HG02970 (cell line): ENCODE measurements around the gene LRMDA.

Source experiments
- ATAC-seq: cut with Tn5 transposase; IDR thresholded peaks from one replicate; pipeline ENCODE4 v1.9.1; 2021; ENCODE audit warnings: mild to moderate bottlenecking, moderate library complexity, moderate number of reproducible peaks; ENCODE audit not compliant: unreplicated experiment, low FRiP score

Gene LRMDA

DNA sequence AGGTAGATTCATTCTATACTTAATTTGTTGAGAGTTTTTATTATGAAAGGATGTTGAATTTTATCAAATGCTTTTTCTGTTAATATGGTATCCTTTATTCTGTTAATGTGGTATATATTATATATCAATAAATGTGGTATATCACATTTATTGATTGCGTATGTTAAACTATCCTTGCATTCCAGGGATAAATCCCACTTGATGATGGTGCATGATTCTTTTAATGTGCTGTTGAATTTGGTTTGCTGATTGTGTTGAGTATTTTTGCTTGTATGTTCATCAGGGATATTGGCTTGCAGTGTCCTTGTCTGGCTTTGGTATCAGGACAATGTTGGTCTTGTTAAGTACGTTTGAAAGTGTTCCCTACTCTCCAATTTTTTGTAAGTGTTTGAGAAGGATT is 11.9 kb downstream of the LRMDA start:
- ATAC-seq: no peak

- ATAC-seq: no peak
Measured at GRCh38 chr10:75444781-75445386, 13.5 kb downstream of the LRMDA start.

DNA sequence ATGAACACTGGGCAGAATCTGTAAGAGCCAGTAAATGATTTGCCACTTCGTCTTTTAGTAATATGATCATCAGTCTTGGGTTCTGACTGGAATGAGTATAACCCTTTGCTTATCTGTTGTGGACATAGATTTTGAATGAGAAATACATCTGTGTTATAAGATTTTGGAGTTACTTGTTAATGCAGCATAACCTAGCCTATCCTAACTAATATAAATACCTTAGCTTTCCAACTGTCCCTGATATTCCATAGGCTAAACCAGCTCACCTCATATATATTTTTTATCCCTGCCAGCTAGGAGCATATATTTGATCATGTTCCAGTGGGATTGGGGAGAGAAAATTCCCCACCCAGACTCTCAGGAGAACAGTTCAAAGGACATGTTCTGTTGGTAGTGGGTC is 15.1 kb downstream of the LRMDA start:
- ATAC-seq: no peak

GRCh38 chr10:75448166-75448565 is 16.7 kb downstream of the LRMDA start:
- no peak for ATAC-seq

GRCh38 chr10:75449382-75450074 is 18.1 kb downstream of the LRMDA start:
- ATAC-seq: no peak

- ATAC-seq: no peak
Measured at GRCh38 chr10:75450075-75450445, 18.6 kb downstream of the LRMDA start.

- no peak for ATAC-seq
Measured at GRCh38 chr10:75450644-75451640, 19.5 kb downstream of the LRMDA start.

DNA sequence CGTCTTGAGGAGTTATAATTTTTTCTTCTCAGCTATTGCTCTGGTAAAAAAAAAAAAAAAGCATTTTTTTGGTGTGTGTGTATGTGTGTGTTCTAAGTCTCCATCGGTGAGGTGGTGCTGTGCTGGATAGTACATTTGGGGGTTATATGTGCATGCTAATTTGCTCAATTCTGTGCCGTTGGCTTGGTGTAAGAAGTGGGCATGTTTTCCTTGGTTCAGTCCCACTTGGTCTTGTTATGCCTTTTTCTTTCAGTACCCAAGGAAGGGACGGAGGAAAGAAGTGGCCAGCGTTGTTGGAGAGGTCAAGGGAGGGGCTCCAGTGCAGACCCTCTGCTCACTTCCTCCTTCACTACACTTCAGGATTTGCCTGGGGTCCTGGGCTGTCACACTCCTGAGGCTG is 20.4 kb downstream of the LRMDA start:
- no peak for ATAC-seq

- no peak for ATAC-seq
Measured at GRCh38 chr10:75452997-75453396, 21.6 kb downstream of the LRMDA start.

GRCh38 chr10:75456122-75456521 is 24.7 kb downstream of the LRMDA start:
- no peak for ATAC-seq

- ATAC-seq: no peak
Measured at GRCh38 chr10:75460059-75460458, 28.6 kb downstream of the LRMDA start.

GRCh38 chr10:75461672-75462649 is 30.5 kb downstream of the LRMDA start:
- ATAC-seq: no peak

DNA sequence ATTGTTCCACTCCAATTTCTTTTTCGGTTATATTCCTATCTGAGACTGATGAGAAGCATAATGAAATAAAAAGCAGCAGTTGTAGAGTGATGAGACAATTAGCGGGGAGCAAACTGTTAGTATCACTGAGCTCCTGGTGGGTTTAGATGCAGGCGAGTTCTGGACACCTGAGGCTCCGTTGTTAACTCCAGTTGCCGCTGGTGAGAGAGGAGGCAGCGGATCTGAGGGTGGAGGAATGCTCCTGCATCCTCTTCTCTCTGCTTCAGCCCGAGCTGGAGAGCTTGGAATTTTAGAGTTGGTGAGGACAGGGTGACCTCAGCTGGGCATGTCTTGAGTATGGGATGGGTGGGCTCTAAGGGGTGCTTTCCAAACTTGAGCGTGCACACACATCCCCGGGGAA is 31.4 kb downstream of the LRMDA start:
- no peak for ATAC-seq

- no peak for ATAC-seq
Measured at GRCh38 chr10:75464478-75465449, 33.3 kb downstream of the LRMDA start.

GRCh38 chr10:75465450-75465827 is 34.0 kb downstream of the LRMDA start:
- ATAC-seq: no peak

DNA sequence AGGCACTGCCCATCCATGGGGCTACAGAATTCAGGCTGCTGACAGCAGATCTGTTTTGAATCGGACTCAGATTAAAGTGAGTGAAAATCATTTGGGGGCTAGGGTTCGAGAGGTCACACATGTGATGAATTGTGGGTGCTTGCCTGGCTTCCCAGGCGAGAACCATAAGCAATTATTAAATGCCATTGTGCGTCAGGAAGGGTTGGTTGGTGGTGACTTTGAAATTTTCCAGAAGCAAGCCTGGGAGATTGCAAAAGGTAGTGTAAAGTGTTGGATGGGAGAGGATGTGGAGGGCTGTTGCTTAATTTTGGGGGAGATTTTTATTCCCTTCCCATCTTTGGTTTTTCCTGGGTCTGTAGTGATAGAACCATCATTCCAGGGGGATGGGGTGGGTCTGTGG is 34.6 kb downstream of the LRMDA start:
- ATAC-seq: no peak

DNA sequence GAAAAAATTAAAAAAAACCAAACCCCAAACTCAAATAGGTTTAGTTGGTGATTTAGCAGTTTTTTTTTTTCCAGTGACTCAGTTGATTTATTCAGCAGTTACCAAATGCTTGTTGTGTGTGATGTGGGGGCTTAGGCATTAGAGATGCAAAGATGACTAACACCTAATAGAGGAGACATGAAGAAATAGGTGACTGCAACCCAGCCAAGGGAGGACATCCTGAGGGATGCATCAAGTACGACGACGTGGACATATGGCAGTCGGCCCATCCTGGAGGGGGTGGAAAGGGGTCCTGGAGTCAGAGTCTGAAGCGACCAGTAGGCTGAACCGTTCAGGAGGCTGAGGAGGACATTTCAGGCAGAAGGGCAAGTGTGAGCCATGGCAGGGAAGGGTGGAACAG is 35.5 kb downstream of the LRMDA start:
- ATAC-seq: no peak

DNA sequence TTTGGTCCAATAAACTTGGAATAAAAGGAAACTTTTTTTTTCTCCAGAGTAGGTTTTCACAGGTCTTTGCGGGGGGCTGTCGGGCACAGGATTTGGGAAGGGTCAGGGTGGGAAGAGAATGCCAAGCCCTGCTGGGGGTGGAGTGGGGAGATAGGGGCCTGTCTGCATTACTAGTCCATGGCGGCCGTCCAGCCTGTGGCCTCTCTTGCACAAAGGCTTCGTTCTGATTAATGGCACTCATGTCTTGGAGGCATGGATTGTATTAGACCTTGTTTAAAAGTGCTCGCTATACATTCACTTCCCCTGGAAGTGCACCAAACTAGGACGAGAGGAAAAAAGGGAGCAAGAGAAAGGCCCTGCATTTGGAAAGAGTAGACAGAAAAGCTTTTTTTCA is 37.2 kb downstream of the LRMDA start:
- no peak for ATAC-seq

- ATAC-seq: no peak
Measured at GRCh38 chr10:75469006-75469616, 37.7 kb downstream of the LRMDA start.
